ENCODE measurements around the gene CHCHD6.

Gene CHCHD6

GRCh38 chr3:126826693-126827092 lies 122.7 kb downstream of the CHCHD6 start:
- Histone ChIP-seq H3K4me2 (ENCODE audit: low read length) (no peak overlapping the region), H3K27ac (ENCODE audit: low read length) (no peak overlapping the region), H2AFZ (ENCODE audit: low read depth, low read length) (no peak overlapping the region), H3K9me3 (ENCODE audit: insufficient read depth, low read length) (no peaks in the 10 kb centered on the region), H3K27me3 (ENCODE audit: low read depth, low read length) (no peaks in the 10 kb centered on the region), H3K79me2 (ENCODE audit: low read length) (no peaks in the 10 kb centered on the region), H3K9ac (ENCODE audit: low read length) (no peak overlapping the region), H3K4me3 (ENCODE audit: low read length) (no peak overlapping the region), H3K4me1 (ENCODE audit: low read length) (peaks cover 10% of the 10 kb centered on the region), H3K36me3 (replicated peaks; ENCODE audit: low read depth, low read length) (no peaks in the 10 kb centered on the region), H4K20me1 (ENCODE audit: insufficient read depth, low read length) (no peaks in the 10 kb centered on the region)
- TF ChIP-seq EZH2phosphoT487 (IDR thresholded peaks at IDR 0.05; ENCODE audit: low read depth) (no peak), CTCF (IDR thresholded peaks at IDR 0.05; ENCODE audit: low read depth, low read length) (no peak)

GRCh38 chr3:126827121-126827520 lies 123.1 kb downstream of the CHCHD6 start:
- H3K9me3 ChIP-seq (ENCODE audit: insufficient read depth, low read length): no peaks in the 10 kb centered on the region
- H3K36me3 ChIP-seq (replicated peaks; ENCODE audit: low read depth, low read length): no peaks in the 10 kb centered on the region
- TF ChIP-seq CTCF (IDR thresholded peaks at IDR 0.05; ENCODE audit: low read depth, low read length): no peak
- no peak overlapping the region for H3K9ac ChIP-seq (ENCODE audit: low read length)
- H3K4me1 ChIP-seq (ENCODE audit: low read length): peaks cover 10% of the 10 kb centered on the region
- H3K79me2 ChIP-seq (ENCODE audit: low read length): no peaks in the 10 kb centered on the region
- H3K27me3 ChIP-seq (ENCODE audit: low read depth, low read length): no peaks in the 10 kb centered on the region
- no peaks in the 10 kb centered on the region for H4K20me1 ChIP-seq (ENCODE audit: insufficient read depth, low read length)
- no peak overlapping the region for H3K27ac ChIP-seq (ENCODE audit: low read length)
- H3K4me3 ChIP-seq (ENCODE audit: low read length): no peak overlapping the region
- H2AFZ ChIP-seq (ENCODE audit: low read depth, low read length): no peak overlapping the region
- H3K4me2 ChIP-seq (ENCODE audit: low read length): no peak overlapping the region

GRCh38 chr3:126828306-126828705 lies 124.3 kb downstream of the CHCHD6 start:
- Histone ChIP-seq H3K4me1 (ENCODE audit: low read length) (peaks cover 10% of the 10 kb centered on the region), H3K27ac (ENCODE audit: low read length) (no peak overlapping the region), H3K9me3 (ENCODE audit: insufficient read depth, low read length) (no peaks in the 10 kb centered on the region), H3K79me2 (ENCODE audit: low read length) (no peaks in the 10 kb centered on the region), H3K27me3 (ENCODE audit: low read depth, low read length) (no peaks in the 10 kb centered on the region), H3K36me3 (replicated peaks; ENCODE audit: low read depth, low read length) (no peaks in the 10 kb centered on the region), H3K9ac (ENCODE audit: low read length) (no peak overlapping the region), H4K20me1 (ENCODE audit: insufficient read depth, low read length) (no peaks in the 10 kb centered on the region), H3K4me3 (ENCODE audit: low read length) (no peak overlapping the region), H2AFZ (ENCODE audit: low read depth, low read length) (no peak overlapping the region), H3K4me2 (ENCODE audit: low read length) (no peak overlapping the region)
- TF ChIP-seq CTCF (IDR thresholded peaks at IDR 0.05; ENCODE audit: low read depth, low read length) (no peak), EZH2phosphoT487 (IDR thresholded peaks at IDR 0.05; ENCODE audit: low read depth) (no peak)

GRCh38 chr3:126832933-126833332 lies 128.9 kb downstream of the CHCHD6 start:
- Histone ChIP-seq H3K79me2 (ENCODE audit: low read length) (no peaks in the 10 kb centered on the region), H3K36me3 (replicated peaks; ENCODE audit: low read depth, low read length) (no peaks in the 10 kb centered on the region), H4K20me1 (ENCODE audit: insufficient read depth, low read length) (no peaks in the 10 kb centered on the region), H3K4me1 (ENCODE audit: low read length) (peaks cover 10% of the 10 kb centered on the region), H3K9ac (ENCODE audit: low read length) (no peak overlapping the region), H3K27ac (ENCODE audit: low read length) (no peak overlapping the region), H3K4me3 (ENCODE audit: low read length) (no peak overlapping the region), H3K27me3 (ENCODE audit: low read depth, low read length) (no peaks in the 10 kb centered on the region), H2AFZ (ENCODE audit: low read depth, low read length) (no peak overlapping the region), H3K9me3 (ENCODE audit: insufficient read depth, low read length) (no peaks in the 10 kb centered on the region), H3K4me2 (ENCODE audit: low read length) (no peak overlapping the region)
- TF ChIP-seq EZH2phosphoT487 (IDR thresholded peaks at IDR 0.05; ENCODE audit: low read depth): no peak
- no peak for TF ChIP-seq CTCF (IDR thresholded peaks at IDR 0.05; ENCODE audit: low read depth, low read length)
